ENCODE results near the gene ARL2.

The ARL2 gene

GRCh38 chr11:65066805-65067291 lies 52.9 kb downstream of the ARL2 start:
- Histone ChIP-seq H3K9me3 (ENCODE audit: control insufficient read depth, insufficient read depth, low read length) (no peaks in the 10 kb centered on the region), H3K4me1 (ENCODE audit: control insufficient read depth, low read length) (peaks cover 5% of the 10 kb centered on the region), H3K9me2 (replicated peaks; ENCODE audit: control insufficient read depth, low read length) (no peaks in the 10 kb centered on the region), H3K79me2 (ENCODE audit: control insufficient read depth, low read length) (no peaks in the 10 kb centered on the region), H3K36me3 (ENCODE audit: control insufficient read depth, low read length) (no peaks in the 10 kb centered on the region), H3K27ac (ENCODE audit: low read depth, low read length) (no peak overlapping the region), H4K20me1 (ENCODE audit: control insufficient read depth, insufficient read depth, low read depth, low read length) (no peaks in the 10 kb centered on the region), H3F3A (ENCODE audit: control insufficient read depth, insufficient read depth) (no peaks in the 10 kb centered on the region), H3K4me2 (ENCODE audit: low read length) (no peak overlapping the region), H3K4me3 (ENCODE audit: low read length) (no peak overlapping the region), H3K27me3 (ENCODE audit: control insufficient read depth, low read length) (no peaks in the 10 kb centered on the region)
- TF ChIP-seq, protein P1, sequence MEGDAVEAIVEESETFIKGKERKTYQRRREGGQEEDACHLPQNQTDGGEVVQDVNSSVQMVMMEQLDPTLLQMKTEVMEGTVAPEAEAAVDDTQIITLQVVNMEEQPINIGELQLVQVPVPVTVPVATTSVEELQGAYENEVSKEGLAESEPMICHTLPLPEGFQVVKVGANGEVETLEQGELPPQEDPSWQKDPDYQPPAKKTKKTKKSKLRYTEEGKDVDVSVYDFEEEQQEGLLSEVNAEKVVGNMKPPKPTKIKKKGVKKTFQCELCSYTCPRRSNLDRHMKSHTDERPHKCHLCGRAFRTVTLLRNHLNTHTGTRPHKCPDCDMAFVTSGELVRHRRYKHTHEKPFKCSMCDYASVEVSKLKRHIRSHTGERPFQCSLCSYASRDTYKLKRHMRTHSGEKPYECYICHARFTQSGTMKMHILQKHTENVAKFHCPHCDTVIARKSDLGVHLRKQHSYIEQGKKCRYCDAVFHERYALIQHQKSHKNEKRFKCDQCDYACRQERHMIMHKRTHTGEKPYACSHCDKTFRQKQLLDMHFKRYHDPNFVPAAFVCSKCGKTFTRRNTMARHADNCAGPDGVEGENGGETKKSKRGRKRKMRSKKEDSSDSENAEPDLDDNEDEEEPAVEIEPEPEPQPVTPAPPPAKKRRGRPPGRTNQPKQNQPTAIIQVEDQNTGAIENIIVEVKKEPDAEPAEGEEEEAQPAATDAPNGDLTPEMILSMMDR (IDR thresholded peaks at IDR 0.05; ENCODE audit: low read depth, low read length, poor library complexity, severe bottlenecking), result no peak

DNA sequence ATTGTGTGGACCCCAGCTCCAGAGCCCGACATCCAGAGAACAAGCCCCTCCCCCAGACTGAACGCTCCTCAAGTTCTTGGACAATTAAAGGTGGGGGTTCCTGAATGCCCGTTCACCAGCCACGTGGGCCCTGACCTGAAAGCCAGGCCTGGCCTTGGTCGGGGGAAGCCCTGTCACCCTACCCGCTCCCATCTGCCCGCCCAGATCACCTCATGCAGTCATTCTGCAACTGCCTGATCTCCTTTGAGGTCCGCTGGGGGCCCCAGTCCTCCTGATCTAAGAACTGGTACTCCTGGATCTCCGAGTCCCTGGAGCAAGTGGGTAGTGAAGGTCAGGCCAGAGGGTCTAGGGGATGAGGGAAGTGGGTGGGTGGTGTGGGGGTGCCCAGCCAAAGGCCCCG lies 53.5 kb downstream of the ARL2 start:
- Histone ChIP-seq H3K9me2 (replicated peaks; ENCODE audit: control insufficient read depth, low read length) (no peaks in the 10 kb centered on the region), H3K36me3 (ENCODE audit: control insufficient read depth, low read length) (no peaks in the 10 kb centered on the region), H3F3A (ENCODE audit: control insufficient read depth, insufficient read depth) (no peaks in the 10 kb centered on the region), H4K20me1 (ENCODE audit: control insufficient read depth, insufficient read depth, low read depth, low read length) (no peaks in the 10 kb centered on the region), H3K4me1 (ENCODE audit: control insufficient read depth, low read length) (peaks cover 11% of the 10 kb centered on the region), H3K79me2 (ENCODE audit: control insufficient read depth, low read length) (no peaks in the 10 kb centered on the region), H3K27me3 (ENCODE audit: control insufficient read depth, low read length) (no peaks in the 10 kb centered on the region), H3K27ac (ENCODE audit: low read depth, low read length) (no peak overlapping the region), H3K9me3 (ENCODE audit: control insufficient read depth, insufficient read depth, low read length) (no peaks in the 10 kb centered on the region), H3K4me2 (ENCODE audit: low read length) (no peak overlapping the region), H3K4me3 (ENCODE audit: low read length) (no peak overlapping the region)
- TF ChIP-seq, protein P1 (IDR thresholded peaks at IDR 0.05; ENCODE audit: low read depth, low read length, poor library complexity, severe bottlenecking), result no peak
- no peak for TF ChIP-seq EZH2phosphoT487 (IDR thresholded peaks at IDR 0.05; ENCODE audit: borderline replicate concordance, low read length)

DNA sequence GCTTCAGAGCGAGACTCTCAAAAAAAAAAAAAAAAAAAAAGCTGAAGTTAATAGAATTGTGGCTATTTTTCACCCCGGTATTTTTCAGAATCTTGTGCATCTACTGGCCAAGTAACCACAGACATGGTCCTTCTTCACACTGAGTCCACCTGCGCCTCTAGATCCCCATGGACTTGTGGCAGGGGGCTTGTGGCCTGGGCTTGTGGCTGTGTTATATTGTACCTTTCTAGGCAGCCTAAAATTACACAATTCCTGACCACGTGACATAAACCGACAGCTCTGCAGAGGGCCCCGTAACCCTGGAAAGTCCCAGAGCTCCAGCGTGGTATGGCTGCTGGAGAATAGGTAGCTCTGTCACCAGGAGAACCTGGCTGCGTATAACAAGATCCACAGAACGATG lies 55.3 kb downstream of the ARL2 start:
- Histone ChIP-seq H4K20me1 (ENCODE audit: control insufficient read depth, insufficient read depth, low read depth, low read length) (no peaks in the 10 kb centered on the region), H3F3A (ENCODE audit: control insufficient read depth, insufficient read depth) (no peaks in the 10 kb centered on the region), H3K79me2 (ENCODE audit: control insufficient read depth, low read length) (no peaks in the 10 kb centered on the region), H3K9me3 (ENCODE audit: control insufficient read depth, insufficient read depth, low read length) (no peaks in the 10 kb centered on the region), H3K9me2 (replicated peaks; ENCODE audit: control insufficient read depth, low read length) (no peaks in the 10 kb centered on the region), H3K27me3 (ENCODE audit: control insufficient read depth, low read length) (no peaks in the 10 kb centered on the region), H3K4me3 (ENCODE audit: low read length) (no peak overlapping the region), H3K4me2 (ENCODE audit: low read length) (no peak overlapping the region), H3K36me3 (ENCODE audit: control insufficient read depth, low read length) (no peaks in the 10 kb centered on the region), H3K27ac (ENCODE audit: low read depth, low read length) (no peak overlapping the region), H3K4me1 (ENCODE audit: control insufficient read depth, low read length) (peaks cover 18% of the 10 kb centered on the region)
- no peak for TF ChIP-seq EZH2phosphoT487 (IDR thresholded peaks at IDR 0.05; ENCODE audit: borderline replicate concordance, low read length)
- TF ChIP-seq, protein P1 (IDR thresholded peaks at IDR 0.05; ENCODE audit: low read depth, low read length, poor library complexity, severe bottlenecking), result no peak
